GM23338 (cell line): ENCODE data around the gene PGLYRP1. TPM values are rescaled to one million over a fixed set of nuclear protein-coding genes. Genes with fewer than 3 reads are reported as not detected.

Experiments used
- ATAC-seq: fragments of 200-7000 bp; cut with Tn5 transposase; 3 replicates; pipeline ENCODE4 v1.9.1; 2020
- DNase-seq: peaks from one replicate; pipeline ENCODE4 v3.0.0-alpha.2; 2015; ENCODE audit warnings: low spot score
- H2AFZ ChIP-seq: fragments of 200-600 bp; sonication (generic); 2 replicates; pipeline ENCODE4 v1.8.0; 2016; ENCODE audit warnings: antibody characterized with exemption, mild to moderate bottlenecking, moderate library complexity
- H3F3A ChIP-seq: fragments of 200-600 bp; sonication (generic); replicated peaks from 2 replicates; pipeline ENCODE4 v1.8.0; 2017; ENCODE audit warnings: antibody characterized with exemption, mixed run types, low read depth
- H3K27ac ChIP-seq: fragments of 200-600 bp; sonication (generic); 2 replicates; pipeline ENCODE4 v1.6.1; 2016; ENCODE audit warnings: low read depth
- H3K27me3 ChIP-seq: fragments of 200-600 bp; sonication (generic); 2 replicates; pipeline ENCODE4 v1.8.0; 2016; ENCODE audit warnings: mild to moderate bottlenecking, mixed run types, moderate library complexity; ENCODE audit not compliant: insufficient read depth
- H3K36me3 ChIP-seq: fragments of 200-600 bp; sonication (generic); 2 replicates; pipeline ENCODE4 v1.8.0; 2016; ENCODE audit warnings: mild to moderate bottlenecking; ENCODE audit not compliant: insufficient read depth
- H3K4me1 ChIP-seq: fragments of 200-600 bp; sonication (generic); 2 replicates; pipeline ENCODE4 v1.8.0; 2016; ENCODE audit warnings: mild to moderate bottlenecking, moderate library complexity; ENCODE audit not compliant: insufficient read depth
- H3K4me2 ChIP-seq: fragments of 200-600 bp; sonication (generic); 2 replicates; pipeline ENCODE4 v1.7.1; 2017; ENCODE audit warnings: mixed run types
- H3K4me3 ChIP-seq: fragments of 200-600 bp; sonication (generic); 2 replicates; pipeline ENCODE4 v1.6.1; 2016; ENCODE audit warnings: mixed run types
- H3K79me2 ChIP-seq: fragments of 200-600 bp; sonication (generic); replicated peaks from 2 replicates; pipeline ENCODE4 v1.8.0; 2017; ENCODE audit warnings: mild to moderate bottlenecking; ENCODE audit not compliant: insufficient read depth
- H3K9me2 ChIP-seq: fragments of 200-600 bp; sonication (generic); 2 replicates; pipeline ENCODE4 v1.8.0; 2017; ENCODE audit not compliant: insufficient read depth
- H4K20me1 ChIP-seq: fragments of 200-600 bp; sonication (generic); replicated peaks from 2 replicates; pipeline ENCODE4 v1.8.0; 2017; ENCODE audit warnings: mild to moderate bottlenecking; ENCODE audit not compliant: insufficient read depth
- H3K27ac Mint-ChIP-seq: 2 replicates; pipeline ENCODE4 v1.8.0; 2020; ENCODE audit warnings: inconsistent platforms, mild to moderate bottlenecking, moderate library complexity, mixed read lengths
- H3K27me3 Mint-ChIP-seq: 3 replicates; pipeline ENCODE4 v1.8.0; 2022; ENCODE audit warnings: low read depth, mild to moderate bottlenecking, moderate library complexity, mixed read lengths, inconsistent platforms; ENCODE audit not compliant: insufficient read depth, poor library complexity
- H3K36me3 Mint-ChIP-seq: 3 replicates; pipeline ENCODE4 v1.8.0; 2021; ENCODE audit warnings: low read depth, mild to moderate bottlenecking, inconsistent platforms, moderate library complexity, mixed read lengths
- H3K4me1 Mint-ChIP-seq: 3 replicates; pipeline ENCODE4 v1.8.0; 2020; ENCODE audit warnings: mild to moderate bottlenecking, inconsistent platforms, mixed read lengths
- H3K4me3 Mint-ChIP-seq: 3 replicates; pipeline ENCODE4 v1.8.0; 2021; ENCODE audit warnings: moderate library complexity, mild to moderate bottlenecking, inconsistent platforms, mixed read lengths
- H3K9me3 Mint-ChIP-seq: 3 replicates; pipeline ENCODE4 v1.8.0; 2020; ENCODE audit warnings: moderate library complexity, mild to moderate bottlenecking, inconsistent platforms, mixed read lengths
- EZH2 ChIP-seq: fragments of 200-600 bp; sonication (generic); IDR thresholded peaks from one replicate; pipeline ENCODE4 v1.8.0; 2017; ENCODE audit warnings: antibody characterized with exemption, mild to moderate bottlenecking, low read depth; ENCODE audit not compliant: unreplicated experiment
- EZH2phosphoT487 ChIP-seq: fragments of 200-600 bp; sonication (generic); IDR thresholded peaks from one replicate; pipeline ENCODE4 v1.8.1; 2018; ENCODE audit warnings: antibody characterized with exemption; ENCODE audit not compliant: unreplicated experiment
- NANOG ChIP-seq: IDR thresholded peaks from 2 replicates; pipeline ENCODE4 v1.6.1; 2016; ENCODE audit warnings: antibody characterized with exemption, borderline replicate concordance
- REST ChIP-seq: IDR thresholded peaks from one replicate; pipeline ENCODE4 v1.6.1; 2018; ENCODE audit warnings: antibody characterized with exemption; ENCODE audit not compliant: unreplicated experiment
- STAT1 ChIP-seq: IDR thresholded peaks from one replicate; pipeline ENCODE4 v1.6.1; 2016; ENCODE audit warnings: antibody characterized with exemption; ENCODE audit not compliant: unreplicated experiment
- ZNF331 ChIP-seq: fragments of 250-450 bp; sonication (Bioruptor Pico); IDR thresholded peaks from 2 replicates; pipeline ENCODE4 v1.5.0; 2020; ENCODE audit warnings: low read depth, mild to moderate bottlenecking, moderate library complexity
- ZNF462 ChIP-seq: fragments of 250-450 bp; sonication (Bioruptor Pico); IDR thresholded peaks from 2 replicates; pipeline ENCODE4 v1.5.0; 2020; ENCODE audit warnings: mild to moderate bottlenecking, moderate library complexity
- long read RNA-seq: library from polyadenylated mRNA; unstranded; transcript quantifications from one replicate; pipeline ENCODE4 v2.0.0, GENCODE V29; 2020; ENCODE audit not compliant: unreplicated experiment
- polyA plus RNA-seq: library from polyadenylated mRNA; unstranded; fragments of >200 nt; fragmentation: Nextera tagmentation; extraction: Ambion mirVana; gene quantifications from 2 replicates; pipeline ENCODE4 v1.2.1, GENCODE V29; 2016
- total RNA-seq: library from RNA; depleted of rRNA; stranded (reverse); fragments of >200 nt; shearing (Covaris generic); gene quantifications from 2 replicates; pipeline ENCODE4 v1.2.3, GENCODE V29; 2014; rRNA removed

PGLYRP1 gene
- total RNA-seq = not detected in 2 replicates
- 0.33 TPM in 1 of 2 replicates, not detected in the other for polyA plus RNA-seq
- long read RNA-seq, partial matches to known transcripts = 0 of 1 reads
- long read RNA-seq, other reads (novel, unspliced or antisense) = 1 of 1 reads

GRCh38 chr19:46022431-46023310 is at the start of gene PGLYRP1:
TSS of gene PGLYRP1 (minus strand) at chr19:46023053. CDS start at chr19:46023021, 32 bp downstream.
- Histone ChIP-seq H2AFZ (peak within 1 kb of the TSS; percentile 80; the same call in 1 of the 2 replicates), H3K4me3 (0 out of 2 replicates have a peak within 1 kb of the TSS, but pooled peaks have one; percentile 13), H3K4me1 (peaks cover 10% of the 10 kb centered on the region), H3K27me3 (no peaks in the 10 kb centered on the region), H3K79me2 (no peaks in the 10 kb centered on the region), H4K20me1 (no peaks in the 10 kb centered on the region; the same call in 1 of the 2 replicates), H3K36me3 (no peaks in the 10 kb centered on the region), H3K9me2 (no peaks in the 10 kb centered on the region), H3F3A (no peaks in the 10 kb centered on the region), H3K4me2 (peak within 1 kb of the TSS; percentile 51), H3K27ac (no peak within 1 kb of the TSS)
- Mint-ChIP-seq H3K27ac (peak within 1 kb of the TSS; percentile 23; the same call in 1 of the 2 replicates), H3K4me1 (peaks cover 21% of the 10 kb centered on the region), H3K4me3 (no peak within 1 kb of the TSS; the same call in 2 of the 3 replicates), H3K27me3 (peaks cover 8% of the 10 kb centered on the region), H3K36me3 (peaks cover 12% of the 10 kb centered on the region; the same call in 2 of the 3 replicates), H3K9me3 (peaks cover 6% of the 10 kb centered on the region; the same call in 2 of the 3 replicates)
- TF ChIP-seq ZNF331 (no peak), NANOG (no peak), EZH2phosphoT487 (no peak), REST (no peak), EZH2 (no peak), ZNF462 (CRISPR knock-in tag) (no peak), STAT1 (no peak)
- DNase-seq = peak; percentile 79
- ATAC-seq = peak; percentile 64
